Activated naive CD8-positive, alpha-beta T cell treated with anti-CD3 and anti-CD28 coated beads, Interleukin-2, amount 50 U/mL, for 24 hours (primary cell): Measurements from ENCODE around the gene DDX24.
"Not testable (repeated sequence)": the region's sequence is repeated elsewhere in the genome, so short reads cannot be mapped to it uniquely, and the experiment has no call there.

Experiments used
- ATAC-seq: fragments of 150-1000 bp; cut with Tn5 transposase; one replicate; pipeline ENCODE4 v1.10.0; 2021
- DNase-seq: peaks from one replicate; pipeline ENCODE4 v3.0.0; 2021
- H3K27ac Mint-ChIP-seq: one replicate; pipeline ENCODE4 v1.8.0; 2021; ENCODE audit warnings: mild to moderate bottlenecking, mixed read lengths
- H3K27me3 Mint-ChIP-seq: one replicate; pipeline ENCODE4 v1.8.0; 2021; ENCODE audit warnings: mixed read lengths
- H3K36me3 Mint-ChIP-seq: one replicate; pipeline ENCODE4 v1.8.0; 2021; ENCODE audit warnings: low read depth, mixed read lengths
- H3K4me1 Mint-ChIP-seq: one replicate; pipeline ENCODE4 v1.8.0; 2021; ENCODE audit warnings: mixed read lengths
- H3K4me3 Mint-ChIP-seq: one replicate; pipeline ENCODE4 v1.8.0; 2021; ENCODE audit warnings: mild to moderate bottlenecking, moderate library complexity, mixed read lengths
- H3K9me3 Mint-ChIP-seq: one replicate; pipeline ENCODE4 v1.8.0; 2021; ENCODE audit warnings: mixed read lengths

DDX24 gene

GRCh38 chr14:94077111-94077821, 3.7 kb downstream of the DDX24 start:
- ATAC-seq (no peak), DNase-seq (no peak)
- Mint-ChIP-seq H3K4me1 (peaks cover 60% of the 10 kb centered on the region), H3K27ac (peak overlapping the region; percentile 71), H3K4me3 (peak overlapping the region; percentile 99), H3K36me3 (peaks cover 71% of the 10 kb centered on the region), H3K27me3 (no peaks in the 10 kb centered on the region), H3K9me3 (peaks cover 23% of the 10 kb centered on the region)

GRCh38 chr14:94075008-94075407, 6.0 kb downstream of the DDX24 start:
- Mint-ChIP-seq H3K27me3 (no peaks in the 10 kb centered on the region), H3K4me3 (peak overlapping the region; percentile 99), H3K9me3 (peaks cover 39% of the 10 kb centered on the region), H3K27ac (no peak overlapping the region), H3K4me1 (peaks cover 68% of the 10 kb centered on the region), H3K36me3 (peaks cover 88% of the 10 kb centered on the region)
- ATAC-seq (no peak), DNase-seq (no peak)

DNA sequence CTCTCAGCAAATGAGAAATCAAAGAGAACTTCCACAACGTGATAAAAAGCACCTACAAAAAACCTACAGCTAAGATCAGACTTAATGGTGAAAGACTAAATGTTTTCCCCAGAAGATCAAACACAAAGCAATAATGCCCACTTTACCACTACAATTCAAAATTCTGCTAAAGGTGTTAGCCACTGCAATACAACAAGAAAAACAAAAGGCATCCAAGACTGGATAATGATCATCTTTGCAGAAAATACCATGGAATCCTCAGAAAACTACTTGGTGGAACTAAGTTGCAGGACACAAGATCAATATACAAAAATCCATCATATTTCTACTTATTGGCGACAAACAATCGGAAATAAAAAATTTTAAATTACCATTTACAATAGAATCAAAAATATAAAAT, 6.5 kb downstream of the DDX24 start:
- H3K4me1 Mint-ChIP-seq = peaks cover 66% of the 10 kb centered on the region
- peak overlapping the region; percentile 15 for H3K4me3 Mint-ChIP-seq
- H3K36me3 Mint-ChIP-seq = peaks cover 88% of the 10 kb centered on the region

DNA sequence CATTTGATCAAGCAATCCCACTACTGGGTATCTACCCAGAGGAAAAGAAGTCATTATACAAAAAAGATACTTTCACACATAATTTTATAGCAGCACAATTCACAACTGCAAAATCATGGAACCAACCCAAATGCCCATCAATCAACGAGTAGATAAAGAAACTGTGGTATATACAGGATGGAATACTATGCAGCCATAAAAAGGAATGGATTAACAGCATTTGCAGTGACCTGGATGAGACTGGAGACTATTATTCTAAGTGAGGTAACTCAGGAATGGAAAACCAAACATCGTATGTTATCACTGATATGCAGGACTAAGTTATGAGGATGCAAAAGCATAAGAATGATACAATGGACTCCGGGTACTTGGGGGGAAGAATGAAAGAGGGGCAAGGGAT, 8.9 kb downstream of the DDX24 start:
- H3K27ac Mint-ChIP-seq, DNase-seq, ATAC-seq, H3K27me3 Mint-ChIP-seq, H3K4me3 Mint-ChIP-seq: not testable (repeated sequence)
- Mint-ChIP-seq H3K36me3 (peaks cover 90% of the 10 kb centered on the region), H3K4me1 (peaks cover 70% of the 10 kb centered on the region), H3K9me3 (peaks cover 53% of the 10 kb centered on the region)

More for the DNA sequence above, 6.5 kb downstream of the DDX24 start:
- Mint-ChIP-seq H3K27ac (no peak overlapping the region), H3K9me3 (peaks cover 42% of the 10 kb centered on the region), H3K27me3 (no peaks in the 10 kb centered on the region)
- DNase-seq (no peak), ATAC-seq (no peak)

DNA sequence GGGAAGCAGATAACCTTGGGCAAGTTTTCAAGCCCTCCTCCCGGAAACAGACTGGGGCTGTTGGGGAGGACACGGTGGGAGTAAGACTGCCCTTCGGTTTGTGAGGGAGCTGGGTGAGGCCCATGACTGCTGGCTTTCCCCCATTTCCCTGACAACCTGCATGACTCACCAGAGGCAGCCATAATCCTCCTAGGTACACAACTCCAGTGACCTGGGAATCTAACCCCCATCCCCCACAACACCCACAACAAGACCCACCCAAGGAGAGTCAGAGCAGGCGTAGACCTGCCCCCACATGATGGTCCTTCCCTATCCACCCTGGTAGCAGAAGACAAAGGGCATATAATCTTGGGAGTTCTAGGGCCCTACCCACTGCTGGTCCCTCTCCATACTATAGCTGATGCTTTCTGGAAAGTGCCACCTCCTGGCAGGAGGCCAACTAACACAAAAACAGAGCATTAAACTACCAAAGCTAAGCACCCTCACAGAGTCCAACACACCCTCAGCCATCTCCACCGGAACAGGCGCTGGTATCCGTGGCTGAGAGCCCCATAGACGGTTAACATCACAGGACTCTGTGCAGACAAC, 14.8 kb downstream of the DDX24 start:
- Mint-ChIP-seq H3K4me1 (peaks cover 76% of the 10 kb centered on the region), H3K27ac (peak overlapping the region; percentile 53), H3K4me3 (no peak overlapping the region)

DNA sequence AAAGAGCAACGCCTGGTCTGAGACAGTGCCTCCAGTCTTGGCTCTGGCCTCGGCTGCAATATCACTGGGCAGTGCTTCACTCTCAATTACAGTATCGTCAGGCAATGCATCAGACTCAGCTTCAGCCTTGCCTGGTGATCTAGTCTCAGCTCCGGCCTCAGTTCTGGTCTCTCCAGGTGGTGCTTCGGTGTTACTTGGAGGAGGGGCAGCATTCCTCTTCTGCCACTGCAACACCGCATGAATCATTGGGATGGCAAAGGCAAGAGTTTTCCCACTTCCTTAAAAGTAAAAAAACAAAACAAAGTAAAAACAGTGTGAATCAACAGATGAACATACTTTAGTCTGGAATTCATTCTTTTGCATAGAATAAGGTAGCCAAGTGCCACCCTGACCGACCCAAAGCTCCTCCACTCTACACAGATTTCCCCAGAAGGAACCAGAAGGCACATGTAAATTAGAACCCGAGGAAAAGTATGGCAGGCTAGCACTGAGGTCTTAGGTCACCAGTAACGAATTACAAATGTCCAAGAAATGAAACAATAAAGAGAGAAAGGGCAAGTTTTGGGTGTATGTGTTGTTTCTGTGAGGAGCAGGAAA, 18.6 kb downstream of the DDX24 start:
- peaks cover 66% of the 10 kb centered on the region for H3K36me3 Mint-ChIP-seq
- no peak for DNase-seq

More for the DNA sequence above, 14.8 kb downstream of the DDX24 start:
- peaks cover 72% of the 10 kb centered on the region for H3K36me3 Mint-ChIP-seq
- H3K9me3 Mint-ChIP-seq = peaks cover 29% of the 10 kb centered on the region
- ATAC-seq (no peak), DNase-seq (no peak)
- H3K27me3 Mint-ChIP-seq = no peaks in the 10 kb centered on the region

DNA sequence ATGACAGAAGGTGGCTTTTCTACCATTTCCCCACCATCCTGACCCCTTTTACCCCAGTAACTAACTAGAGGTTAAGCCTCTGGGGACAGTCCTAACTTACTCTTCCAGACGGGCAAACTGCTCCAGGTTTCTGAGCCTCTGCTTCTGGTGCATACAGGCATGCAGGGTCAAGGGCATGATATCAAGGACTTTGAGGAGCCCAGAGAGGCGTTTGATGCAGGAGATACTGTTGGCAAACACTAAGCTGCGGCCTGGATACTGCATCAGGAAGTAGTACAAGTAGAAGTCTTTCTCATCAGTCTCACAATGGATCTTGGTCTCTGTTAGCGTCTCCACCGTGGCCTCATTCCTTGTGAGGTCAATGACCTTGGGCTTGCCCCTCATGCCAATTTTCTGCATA, 21.0 kb downstream of the DDX24 start:
- H3K4me1 Mint-ChIP-seq = peaks cover 52% of the 10 kb centered on the region
- no peak for ATAC-seq
- no peak for DNase-seq
- H3K36me3 Mint-ChIP-seq = peaks cover 70% of the 10 kb centered on the region
- H3K4me3 Mint-ChIP-seq = no peak overlapping the region
- no peaks in the 10 kb centered on the region for H3K27me3 Mint-ChIP-seq
- H3K27ac Mint-ChIP-seq = no peak overlapping the region
- H3K9me3 Mint-ChIP-seq = no peaks in the 10 kb centered on the region

More for the DNA sequence above, 18.6 kb downstream of the DDX24 start:
- Mint-ChIP-seq H3K27ac (peak overlapping the region; percentile 20), H3K4me1 (peaks cover 63% of the 10 kb centered on the region), H3K9me3 (no peaks in the 10 kb centered on the region), H3K4me3 (no peak overlapping the region), H3K27me3 (no peaks in the 10 kb centered on the region)
- ATAC-seq = no peak

DNA sequence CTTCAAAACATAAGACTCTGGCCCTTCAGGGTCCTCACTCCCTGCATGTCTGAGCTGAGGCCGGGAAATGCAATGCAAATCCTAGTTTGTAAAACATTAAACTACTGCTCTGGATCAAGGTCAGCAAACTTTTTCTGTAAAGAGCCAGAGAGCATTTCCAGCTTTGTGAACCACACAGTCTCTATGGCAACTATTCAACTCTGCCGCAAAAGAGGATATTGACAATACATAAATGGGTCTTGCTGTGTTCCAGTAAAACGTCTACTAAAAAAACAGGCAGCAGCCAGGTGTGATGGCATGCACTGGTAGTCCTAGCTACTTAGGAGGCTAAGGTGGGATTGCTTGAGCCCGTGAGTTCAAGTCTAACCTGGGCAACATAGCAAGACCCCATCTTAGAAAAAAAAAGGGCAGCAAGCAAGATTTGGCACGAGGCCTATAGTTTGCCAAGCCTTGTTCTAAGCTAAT, 22.3 kb downstream of the DDX24 start:
- Mint-ChIP-seq H3K36me3 (peaks cover 82% of the 10 kb centered on the region), H3K27me3 (no peaks in the 10 kb centered on the region), H3K27ac (no peak overlapping the region), H3K9me3 (no peaks in the 10 kb centered on the region), H3K4me1 (peaks cover 43% of the 10 kb centered on the region), H3K4me3 (no peak overlapping the region)
- DNase-seq (no peak), ATAC-seq (no peak)

DNA sequence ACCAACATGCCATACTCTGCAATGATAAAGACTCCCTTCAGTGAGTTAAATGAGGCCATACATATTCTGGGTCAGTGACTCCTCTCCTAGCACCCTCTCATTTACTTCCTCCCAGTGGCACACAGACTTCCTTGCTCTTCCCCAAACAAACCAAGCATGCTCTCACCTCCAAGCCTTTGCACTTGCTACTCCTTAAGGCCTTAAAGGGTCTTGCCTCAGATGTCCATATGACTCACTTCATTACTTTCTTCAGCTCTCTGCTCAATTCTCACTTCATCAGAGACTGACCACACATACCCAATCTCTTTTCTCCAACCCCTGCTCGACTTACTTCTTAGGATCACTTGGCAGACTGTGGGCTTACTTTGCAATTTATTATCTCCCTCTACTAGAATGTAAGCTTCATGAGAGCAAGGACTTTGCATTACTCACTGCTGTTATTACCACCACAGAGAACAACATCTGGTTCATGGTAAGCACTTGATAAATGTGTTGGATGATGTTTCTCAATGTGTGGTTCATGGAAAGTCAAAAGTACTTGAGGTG, 22.8 kb downstream of the DDX24 start:
- H3K4me1 Mint-ChIP-seq = peaks cover 42% of the 10 kb centered on the region
- H3K27me3 Mint-ChIP-seq = no peaks in the 10 kb centered on the region
- H3K9me3 Mint-ChIP-seq = no peaks in the 10 kb centered on the region
- no peak for ATAC-seq
- DNase-seq = no peak
- H3K27ac Mint-ChIP-seq = no peak overlapping the region
- no peak overlapping the region for H3K4me3 Mint-ChIP-seq
- H3K36me3 Mint-ChIP-seq = peaks cover 80% of the 10 kb centered on the region

GRCh38 chr14:94056579-94057308, 24.3 kb downstream of the DDX24 start:
- Mint-ChIP-seq H3K4me1 (peaks cover 39% of the 10 kb centered on the region), H3K27ac (peak overlapping the region; percentile 57), H3K36me3 (peaks cover 82% of the 10 kb centered on the region), H3K4me3 (no peak overlapping the region), H3K9me3 (no peaks in the 10 kb centered on the region), H3K27me3 (no peaks in the 10 kb centered on the region)
- ATAC-seq (peak; percentile 81), DNase-seq (no peak)

GRCh38 chr14:94054936-94055335, 26.1 kb downstream of the DDX24 start:
- ATAC-seq (no peak), DNase-seq (no peak)
- Mint-ChIP-seq H3K27ac (peak overlapping the region; percentile 43), H3K4me3 (no peak overlapping the region), H3K9me3 (no peaks in the 10 kb centered on the region), H3K27me3 (no peaks in the 10 kb centered on the region), H3K36me3 (peaks cover 81% of the 10 kb centered on the region), H3K4me1 (peaks cover 34% of the 10 kb centered on the region)

DNA sequence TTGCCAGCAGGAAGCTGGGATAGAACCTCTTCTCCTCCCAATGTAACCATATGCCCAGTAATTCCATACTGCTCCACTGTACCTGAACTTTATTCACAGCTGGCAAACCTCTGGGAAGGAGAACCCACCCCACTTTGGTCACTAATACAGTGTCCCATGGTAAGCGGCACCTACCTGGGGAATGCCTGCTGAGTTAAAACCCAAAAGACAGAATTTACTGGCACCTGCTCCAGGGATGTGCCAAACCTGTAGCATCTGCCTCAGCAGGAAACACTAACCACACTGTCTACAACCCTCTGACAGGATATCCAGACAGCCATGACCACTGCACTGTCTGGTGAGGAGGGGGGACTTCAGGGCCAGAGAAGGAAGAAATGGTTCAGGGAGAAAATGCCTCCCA, 26.6 kb downstream of the DDX24 start:
- H3K9me3 Mint-ChIP-seq = no peaks in the 10 kb centered on the region
- H3K4me1 Mint-ChIP-seq = peaks cover 34% of the 10 kb centered on the region
- H3K27me3 Mint-ChIP-seq = no peaks in the 10 kb centered on the region
- H3K4me3 Mint-ChIP-seq = no peak overlapping the region
- no peak for DNase-seq
- H3K36me3 Mint-ChIP-seq = peaks cover 78% of the 10 kb centered on the region
- H3K27ac Mint-ChIP-seq = no peak overlapping the region
- ATAC-seq = no peak

- H3K9me3 Mint-ChIP-seq = no peaks in the 10 kb centered on the region
- no peaks in the 10 kb centered on the region for H3K27me3 Mint-ChIP-seq
- peaks cover 19% of the 10 kb centered on the region for H3K4me1 Mint-ChIP-seq
- no peak for DNase-seq
- no peak overlapping the region for H3K4me3 Mint-ChIP-seq
- H3K36me3 Mint-ChIP-seq = peaks cover 73% of the 10 kb centered on the region
- ATAC-seq = no peak
- peak overlapping the region; percentile 76 for H3K27ac Mint-ChIP-seq
These were observed 28.3 kb downstream of the DDX24 start for GRCh38 chr14:94052662-94053061.

- no peaks in the 10 kb centered on the region for H3K9me3 Mint-ChIP-seq
- no peak for ATAC-seq
- no peak for DNase-seq
- peak overlapping the region; percentile 76 for H3K27ac Mint-ChIP-seq
- H3K4me3 Mint-ChIP-seq = no peak overlapping the region
- H3K27me3 Mint-ChIP-seq = no peaks in the 10 kb centered on the region
- peaks cover 14% of the 10 kb centered on the region for H3K4me1 Mint-ChIP-seq
- H3K36me3 Mint-ChIP-seq = peaks cover 77% of the 10 kb centered on the region
These were observed 28.8 kb downstream of the DDX24 start for GRCh38 chr14:94052199-94052598.
